Esophagus muscularis mucosa (tissue), 4 donors: ENCODE measurements around the gene CAST. TPM values are rescaled to one million over a fixed set of nuclear protein-coding genes. Genes with fewer than 3 reads are reported as not detected.

Source experiments
- DNase-seq: peaks from one replicate; pipeline ENCODE4 v3.0.0-alpha.2; 2017; ENCODE audit errors: extremely low spot score
- H3K27ac ChIP-seq, 4 donors: fragments of 200-600 bp; sonication (generic); replicated peaks in 1 of 4; 1 replicate in 3 of 4; 2 replicates in 1 of 4; pipeline ENCODE4 v1.5.1; 2016 to 2019; ENCODE audit warnings: mild to moderate bottlenecking in 1 of 4
- H3K27me3 ChIP-seq, 4 donors: fragments of 200-600 bp; sonication (generic); one replicate each; pipeline versions ENCODE4 v1.5.1 to v1.6.0; 2016 to 2019
- H3K36me3 ChIP-seq, 4 donors: fragments of 200-600 bp; sonication (generic); one replicate each; pipeline ENCODE4 v1.5.1; 2016 to 2019
- H3K4me1 ChIP-seq, 4 donors: fragments of 200-600 bp; sonication (generic); one replicate each; pipeline ENCODE4 v1.5.1; 2016 to 2019
- H3K4me3 ChIP-seq, 4 donors: fragments of 200-600 bp; sonication (generic); 1 replicate in 2 of 4; 2 replicates in 2 of 4; pipeline ENCODE4 v1.5.1; 2016 to 2019; ENCODE audit warnings: mild to moderate bottlenecking in 4 of 4, moderate library complexity in 1 of 4
- H3K9me3 ChIP-seq, 4 donors: fragments of 200-600 bp; sonication (generic); 1 replicate in 3 of 4; 2 replicates in 1 of 4; pipeline ENCODE4 v1.5.1; 2016 to 2019
- CTCF ChIP-seq, 3 experiments: fragments of 200-600 bp in 2 of 3; fragments of 450-650 bp in 1 of 3; sonication (generic) in 2 of 3; IDR thresholded peaks; one replicate each; pipeline ENCODE4 v1.5.1; 2017 to 2019; ENCODE audit warnings: antibody characterized with exemption in 3 of 3, mild to moderate bottlenecking in 2 of 3, moderate library complexity in 1 of 3
- EP300 ChIP-seq: sonication (generic); formaldehyde crosslinking; IDR thresholded peaks from one replicate; pipeline ENCODE4 v1.6.1; 2017; ENCODE audit warnings: antibody characterized with exemption
- POLR2A ChIP-seq: fragments of 450-650 bp; IDR thresholded peaks from one replicate; pipeline ENCODE4 v1.6.1; 2017; ENCODE audit warnings: antibody characterized with exemption, moderate library complexity, mild to moderate bottlenecking, low read depth
- POLR2AphosphoS5 ChIP-seq, 2 donors: sonication (generic); formaldehyde crosslinking; IDR thresholded peaks; one replicate each; pipeline ENCODE4 v1.6.1; 2017; ENCODE audit warnings: antibody characterized with exemption in 2 of 2
- WGBS: methylation state at CpG from one replicate; pipeline ENCODE4 v1.1.5; 2018; 5-methylcytosine and 5-hydroxymethylcytosine counted together
- intact Hi-C: fragments of 100-400 bp; cut with DNase I; formaldehyde crosslinking; loops from one replicate; pipeline ENCODE4 v1.15.1; 2023
- total RNA-seq, 4 donors: library from RNA; depleted of rRNA; stranded (reverse); fragments of >200 nt; gene quantifications; one replicate each; pipeline versions ENCODE4 v1.1.0 to v1.2.1, GENCODE V29; 2016

The CAST gene
- total RNA-seq, 4 donors from 2014 or later: 238 to 346 (median 296) TPM

DNA sequence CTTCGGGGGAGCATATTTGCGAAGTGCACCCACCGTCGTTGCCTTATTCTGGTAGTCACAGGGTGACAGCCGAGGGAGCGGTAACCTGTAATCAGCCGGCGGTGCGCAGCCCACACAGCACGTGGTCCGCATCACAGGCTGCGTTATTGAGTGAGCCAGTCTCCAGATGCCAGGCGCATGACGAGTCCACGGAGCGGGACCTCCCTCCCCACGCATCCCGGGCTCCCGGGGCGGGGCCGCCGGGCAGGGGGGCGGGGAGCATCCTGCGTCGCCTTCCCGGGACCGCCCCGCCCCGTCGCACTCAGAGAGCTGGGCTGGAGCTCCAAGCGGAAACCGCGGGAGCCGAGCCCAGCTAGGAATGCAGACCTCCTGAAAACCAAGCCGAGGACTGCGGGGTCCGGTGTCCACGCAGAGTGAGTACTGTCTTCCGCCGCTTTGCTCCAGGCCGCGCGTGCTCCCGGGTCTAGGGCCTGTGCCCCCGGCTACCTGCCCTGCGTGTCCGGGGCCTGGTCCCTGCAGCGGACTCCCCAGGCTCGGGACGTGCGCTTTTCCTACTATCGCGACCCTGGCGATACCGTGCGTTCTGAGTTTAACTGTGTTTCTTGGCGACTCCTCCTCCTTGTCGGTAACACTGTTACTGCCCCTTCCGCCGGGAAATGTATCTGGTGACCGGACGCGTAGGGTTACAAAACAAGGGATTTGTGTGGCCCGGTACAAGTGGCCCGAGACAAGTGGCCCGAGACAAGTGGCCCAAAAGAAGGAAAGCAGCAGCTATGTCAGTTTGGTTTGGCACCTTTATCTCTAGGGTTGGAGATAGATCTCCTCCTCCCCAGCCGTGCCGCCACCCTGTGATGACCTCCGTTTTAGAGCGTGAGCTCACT lies 40.6 kb downstream of the CAST start:
- intact Hi-C loops: loop anchor here (2.0 kb wide), 1 partner anchor 40 kb away; the partner anchor contains the start of gene CAST

GRCh38 chr5:96703384-96703920 lies 41.3 kb downstream of the CAST start:
- H3K27ac ChIP-seq: peak overlapping the region; percentile 83 to 93 (median 92)
- intact Hi-C loops: loop anchor here (2.0 kb wide), 1 partner anchor 41 kb away; the partner anchor contains the start of gene CAST
- H3K27me3 ChIP-seq: no peaks in the 10 kb centered on the region
- peaks cover 0 to 1% (median 0%) of the 10 kb centered on the region in 4 donors for H3K36me3 ChIP-seq
- DNase-seq: no peak
- TF ChIP-seq POLR2AphosphoS5 (IDR thresholded peaks at IDR 0.05): no peak
- TF ChIP-seq POLR2A: peak; percentile 22
- peaks cover 31 to 59% (median 35%) of the 10 kb centered on the region in 4 donors for H3K4me1 ChIP-seq
- 18% methylated on average over 7 of the region's 7 CpGs for WGBS
- H3K9me3 ChIP-seq: no peaks in the 10 kb centered on the region
- H3K4me3 ChIP-seq: peak overlapping the region; percentile 54 to 75 (median 66)

More for the DNA sequence above, 40.6 kb downstream of the CAST start:
- peak overlapping the region; percentile 54 to 75 (median 66) for H3K4me3 ChIP-seq
- peaks cover 0 to 9% (median 2%) of the 10 kb centered on the region in 4 donors for H3K36me3 ChIP-seq
- H3K27ac ChIP-seq: peak overlapping the region; percentile 83 to 93 (median 92)
- H3K27me3 ChIP-seq: no peaks in the 10 kb centered on the region
- H3K4me1 ChIP-seq: peaks cover 30 to 56% (median 33%) of the 10 kb centered on the region in 4 donors
- no peaks in the 10 kb centered on the region for H3K9me3 ChIP-seq
- 2% methylated on average over 34 of the region's 70 CpGs for WGBS
- DNase-seq: peak; percentile 98
- TF ChIP-seq POLR2A (peak; percentile 73), POLR2AphosphoS5 (IDR thresholded peaks at IDR 0.05) (peak; percentile 90 to 95), EP300 (no peak)

DNA sequence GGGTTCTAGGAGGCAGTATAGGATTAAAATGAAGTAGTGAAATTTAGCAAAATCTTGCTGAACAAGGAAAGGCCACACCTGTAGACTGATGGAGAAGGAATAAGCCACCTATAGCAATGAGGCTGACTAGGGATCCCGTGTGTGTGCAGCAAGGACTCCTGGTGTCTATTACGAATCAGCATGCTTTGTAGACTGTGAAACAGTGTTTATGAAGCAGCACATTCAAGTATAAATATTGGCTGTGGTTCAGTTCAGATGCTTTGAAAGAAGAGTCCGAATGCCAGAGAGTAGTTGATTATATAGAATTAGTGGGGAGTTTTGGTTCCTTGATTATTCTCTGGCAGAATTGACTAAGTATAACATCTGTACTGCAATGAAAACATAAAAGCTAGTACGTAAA lies 41.8 kb downstream of the CAST start:
- H3K27me3 ChIP-seq: no peaks in the 10 kb centered on the region
- TF ChIP-seq POLR2AphosphoS5 (IDR thresholded peaks at IDR 0.05) (no peak), CTCF (IDR thresholded peaks at IDR 0.05) (no peak), POLR2A (no peak), EP300 (no peak)
- H3K36me3 ChIP-seq: no peaks in the 10 kb centered on the region
- no peak for DNase-seq
- H3K27ac ChIP-seq: peak overlapping the region; percentile 83 to 93 (median 92)
- peaks cover 36 to 64% (median 39%) of the 10 kb centered on the region in 4 donors for H3K4me1 ChIP-seq
- 35% methylated on average over 4 of the region's 4 CpGs for WGBS
- no peaks in the 10 kb centered on the region for H3K9me3 ChIP-seq
- intact Hi-C loops: loop anchor here (2.0 kb wide), 1 partner anchor 41 kb away; the partner anchor contains the start of gene CAST
- H3K4me3 ChIP-seq: peak overlapping the region; percentile 54 to 75 (median 66)

DNA sequence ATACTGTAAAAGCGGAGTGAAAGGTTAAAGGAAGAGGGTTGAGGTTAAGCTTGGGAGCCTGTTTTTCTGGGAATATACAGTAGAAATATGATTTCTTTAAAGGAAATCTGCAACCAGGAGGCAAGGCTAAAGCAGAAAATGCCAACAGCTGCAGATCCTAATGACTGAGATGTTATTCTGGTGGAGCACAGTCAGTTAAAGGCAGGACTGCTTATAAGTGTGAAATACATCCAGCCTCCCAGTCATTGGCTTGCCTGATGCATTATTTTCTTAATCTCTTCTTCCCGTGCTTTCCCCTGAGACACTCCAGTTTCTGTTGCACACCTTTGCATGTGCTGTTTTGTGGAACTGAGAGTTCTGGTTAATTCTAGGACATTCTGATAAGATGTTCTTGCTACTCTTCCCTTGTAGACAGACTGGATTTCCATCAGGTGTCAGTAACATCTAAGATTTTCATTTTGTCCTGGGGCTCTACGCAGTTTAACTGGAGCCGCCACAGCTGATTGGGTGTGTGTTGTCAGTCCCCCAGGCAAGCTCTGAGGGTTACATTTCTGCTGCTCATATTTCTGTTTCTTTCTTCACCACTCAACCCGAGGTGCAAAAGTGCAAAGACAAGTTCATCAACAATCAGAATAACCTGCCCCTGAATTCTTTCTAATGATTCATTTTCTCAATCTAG lies 44.4 kb downstream of the CAST start:
- Histone ChIP-seq H3K4me1 (peaks cover 39 to 58% (median 43%) of the 10 kb centered on the region in 4 donors), H3K27me3 (no peaks in the 10 kb centered on the region), H3K27ac (no peak overlapping the region), H3K9me3 (no peaks in the 10 kb centered on the region), H3K4me3 (no peak overlapping the region), H3K36me3 (no peaks in the 10 kb centered on the region)
- intact Hi-C loops: no loop called here
- no peak for DNase-seq
- 92% methylated on average over 5 of the region's 5 CpGs for WGBS
- TF ChIP-seq POLR2A (no peak), POLR2AphosphoS5 (IDR thresholded peaks at IDR 0.05) (no peak), CTCF (IDR thresholded peaks at IDR 0.05) (no peak), EP300 (no peak)

DNA sequence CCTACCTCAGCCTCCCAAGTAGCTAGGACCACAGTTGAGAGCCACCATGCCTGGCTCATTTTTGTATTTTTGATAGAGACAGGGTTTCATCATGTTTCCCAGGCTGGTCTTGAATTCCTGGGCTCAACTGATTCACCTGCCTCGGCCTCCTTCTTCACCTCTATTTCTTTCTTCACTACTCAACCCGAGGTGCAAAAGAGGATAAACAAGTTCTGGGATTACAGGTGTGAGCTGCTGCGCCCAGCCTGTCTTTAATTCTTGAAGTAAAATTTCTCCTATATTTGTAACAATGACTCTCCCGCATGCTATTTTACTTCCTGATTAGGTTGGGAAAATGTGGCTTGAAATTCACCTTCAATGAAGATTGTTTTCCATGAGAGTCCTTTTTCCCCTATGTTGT lies 46.4 kb downstream of the CAST start:
- 93% methylated on average over 4 of the region's 4 CpGs for WGBS
- peak overlapping the region in 2 of 4 donors; percentile 12 to 16 for H3K27ac ChIP-seq
- no peaks in the 10 kb centered on the region for H3K27me3 ChIP-seq
- H3K4me1 ChIP-seq: peaks cover 45 to 62% (median 52%) of the 10 kb centered on the region in 4 donors
- H3K4me3 ChIP-seq: no peak overlapping the region
- H3K36me3 ChIP-seq: no peaks in the 10 kb centered on the region
- intact Hi-C loops: no loop called here
- DNase-seq: no peak
- TF ChIP-seq CTCF (IDR thresholded peaks at IDR 0.05) (no peak), POLR2A (no peak), POLR2AphosphoS5 (IDR thresholded peaks at IDR 0.05) (no peak), EP300 (no peak)
- H3K9me3 ChIP-seq: no peaks in the 10 kb centered on the region
